Heart right ventricle (tissue), 16 donors: Measurements from ENCODE around the gene ENO2. TPM values are rescaled to one million over a fixed set of nuclear protein-coding genes. Genes with fewer than 3 reads are reported as not detected.

Experiments
- ATAC-seq, 8 donors: fragments of 200-7000 bp; cut with Tn5 transposase; one replicate each; pipeline ENCODE4 v1.9.1; 2020; ENCODE audit warnings: mild to moderate bottlenecking in 8 of 8, moderate library complexity in 8 of 8, moderate number of reproducible peaks in 1 of 8
- DNase-seq, 2 donors: peaks; one replicate each; pipeline ENCODE4 v3.0.0-alpha.2; 2020
- H3K27ac ChIP-seq, 10 donors: fragments of 200-600 bp; sonication (generic) in 2 of 10; one replicate each; pipeline versions ENCODE4 v1.5.0 to v1.8.0; 2020 to 2022; ENCODE audit warnings: mild to moderate bottlenecking in 3 of 10
- H3K27me3 ChIP-seq, 7 donors: fragments of 200-600 bp; one replicate each; pipeline ENCODE4 v1.8.0; 2021 to 2022; ENCODE audit warnings: mild to moderate bottlenecking in 2 of 7
- H3K36me3 ChIP-seq, 9 donors: fragments of 200-600 bp; sonication (generic) in 1 of 9; one replicate each; pipeline versions ENCODE4 v1.5.0 to v1.8.0; 2020 to 2022; ENCODE audit warnings: mild to moderate bottlenecking in 2 of 9
- H3K4me1 ChIP-seq, 9 donors: fragments of 200-600 bp; sonication (generic) in 1 of 9; one replicate each; pipeline versions ENCODE4 v1.5.0 to v1.8.0; 2020 to 2022; ENCODE audit warnings: mild to moderate bottlenecking in 4 of 9
- H3K4me3 ChIP-seq, 10 donors: fragments of 200-600 bp; sonication (generic) in 2 of 10; one replicate each; pipeline versions ENCODE4 v1.5.0 to v1.8.0; 2020 to 2022; ENCODE audit warnings: mild to moderate bottlenecking in 7 of 10, moderate library complexity in 2 of 10
- H3K9me3 ChIP-seq, 11 donors: fragments of 200-600 bp in 10 of 11; sonication (generic) in 2 of 11; one replicate each; pipeline versions ENCODE4 v1.5.0 to v1.8.0; 2013 to 2022; ENCODE audit warnings: mild to moderate bottlenecking in 2 of 11, control low read depth in 1 of 11, moderate library complexity in 1 of 11
- WGBS, 2 donors: extraction: QIAGEN DNeasy Blood & Tissue Kit; methylation state at CpG; one replicate each; pipeline ENCODE4 v1.1.7; 2013; ENCODE audit warnings: inconsistent platforms in 1 of 2; 5-methylcytosine and 5-hydroxymethylcytosine counted together
- intact Hi-C, 10 donors: fragments of 100-400 bp; cut with DNase I; formaldehyde crosslinking; loops; one replicate each; pipeline versions ENCODE4 v1.11.1 to v1.14.2; 2022
- polyA plus RNA-seq, 2 donors: library from polyadenylated mRNA; stranded (reverse); fragments of 200-250 nt; gene quantifications; one replicate each; pipeline ENCODE4 v1.2.3, GENCODE V29; 2013
- total RNA-seq, 10 donors: library from RNA; stranded (reverse); fragmentation: NEBNext Ultra II Directional in 3 of 10; extraction: Animal tissue kit (Norgen Biotek cat#: 25700) in 3 of 10; gene quantifications; one replicate each; pipeline versions ENCODE4 v1.2.1 to v1.2.4, GENCODE V29; 2021 to 2023
- TF ChIP-seq, protein P1 (sequence below), 9 donors: fragments of 200-600 bp; sonication (generic) in 2 of 9; IDR thresholded peaks; one replicate each; pipeline versions ENCODE4 v1.5.0 to v1.8.0; 2021 to 2022; ENCODE audit warnings: antibody characterized with exemption in 9 of 9, mild to moderate bottlenecking in 5 of 9, moderate library complexity in 1 of 9
- donor health status: Arrhythmogenic right ventricular cardiomyopathy.
- donor health status: ischemic (EF 13 %, LVEDD 7.1; RV severe dilation, severe dysfunction).
- donor health status: healthy with polysubstance abuse.
- donor health status: DM: no; HTN: yes; CAD: no.
- donor health status: DM: no; HTN: no; CAD: no.
- donor health status: ischemic (EF 25% LVEDD 6.9; RV normal size, moderate dysfunction).
- donor health status: ischemic (EF 25% LVEDD 5.7; RV mildly dilated, moderate dysfunction).
- donor health status: healthy.
- donor health status: DM: yes; HTN: yes; CAD: no.
- donor health status: Ischemic cardiomyopathy.
- donor health status: ischemic (EF 35%, LVEDD 5.7; RV mildly dilated, moderate dysfunction).
- donor health status: nonischemic (EF 11% LVEDD 7.7; RV severe dilation, severe dysfunction).
- donor health status: DM: yes; HTN: yes; CAD: no.
- donor health status: PGD.
- donor health status: ischemic (EF 29% LVEDD 5.4; RV normal size, mild dysfunction).
- donor health status: nonischemic (EF 23%, LVEDD 6.1; RV moderate dilation, normal function).

Gene ENO2
- total and polyA plus RNA-seq, 12 donors = 6.3 to 68.4 (median 16.7) TPM

DNA sequence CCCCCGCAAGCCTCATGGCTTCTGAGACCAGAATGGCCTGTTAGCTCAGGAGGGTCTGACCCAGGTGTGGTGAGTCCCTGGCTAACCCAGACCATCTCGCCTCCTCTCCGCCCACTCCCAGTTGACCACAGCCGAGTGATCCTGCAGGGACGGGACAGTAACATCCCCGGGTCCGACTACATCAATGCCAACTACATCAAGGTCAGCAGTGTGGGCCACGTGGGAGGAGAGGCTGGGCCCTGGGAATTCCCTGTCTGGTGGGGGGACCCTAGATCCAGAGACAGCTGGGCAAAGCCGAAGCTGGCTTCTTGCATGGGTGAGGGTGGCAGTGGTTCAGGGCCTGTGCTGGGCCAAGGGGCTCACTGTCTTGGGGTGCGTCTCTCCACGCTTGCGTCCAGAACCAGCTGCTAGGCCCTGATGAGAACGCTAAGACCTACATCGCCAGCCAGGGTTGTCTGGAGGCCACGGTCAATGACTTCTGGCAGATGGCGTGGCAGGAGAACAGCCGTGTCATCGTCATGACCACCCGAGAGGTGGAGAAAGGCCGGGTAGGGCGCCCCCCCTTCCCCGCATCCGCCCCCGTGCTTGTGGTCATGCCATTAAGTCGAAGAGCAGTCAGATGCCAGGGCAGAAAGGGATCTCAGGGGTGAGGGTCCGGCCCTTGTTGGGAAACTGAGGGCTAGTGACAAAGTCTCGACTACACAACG, 41.8 kb downstream of the ENO2 start:
- no peaks in the 10 kb centered on the region for H3K27me3 ChIP-seq
- peaks cover 7 to 88% (median 48%) of the 10 kb centered on the region in 9 donors for H3K4me1 ChIP-seq
- peak overlapping the region in 1 of 10 donors; percentile 98 for H3K27ac ChIP-seq
- ATAC-seq (no peak), DNase-seq (no peak)
- TF ChIP-seq, protein P1, sequence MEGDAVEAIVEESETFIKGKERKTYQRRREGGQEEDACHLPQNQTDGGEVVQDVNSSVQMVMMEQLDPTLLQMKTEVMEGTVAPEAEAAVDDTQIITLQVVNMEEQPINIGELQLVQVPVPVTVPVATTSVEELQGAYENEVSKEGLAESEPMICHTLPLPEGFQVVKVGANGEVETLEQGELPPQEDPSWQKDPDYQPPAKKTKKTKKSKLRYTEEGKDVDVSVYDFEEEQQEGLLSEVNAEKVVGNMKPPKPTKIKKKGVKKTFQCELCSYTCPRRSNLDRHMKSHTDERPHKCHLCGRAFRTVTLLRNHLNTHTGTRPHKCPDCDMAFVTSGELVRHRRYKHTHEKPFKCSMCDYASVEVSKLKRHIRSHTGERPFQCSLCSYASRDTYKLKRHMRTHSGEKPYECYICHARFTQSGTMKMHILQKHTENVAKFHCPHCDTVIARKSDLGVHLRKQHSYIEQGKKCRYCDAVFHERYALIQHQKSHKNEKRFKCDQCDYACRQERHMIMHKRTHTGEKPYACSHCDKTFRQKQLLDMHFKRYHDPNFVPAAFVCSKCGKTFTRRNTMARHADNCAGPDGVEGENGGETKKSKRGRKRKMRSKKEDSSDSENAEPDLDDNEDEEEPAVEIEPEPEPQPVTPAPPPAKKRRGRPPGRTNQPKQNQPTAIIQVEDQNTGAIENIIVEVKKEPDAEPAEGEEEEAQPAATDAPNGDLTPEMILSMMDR (IDR thresholded peaks at IDR 0.05) = no peak
- 82 to 85% methylated on average over 28 of the region's 28 CpGs for WGBS, 2 donors
- H3K4me3 ChIP-seq = no peak overlapping the region
- no peaks in the 10 kb centered on the region for H3K9me3 ChIP-seq
- peaks cover 0 to 76% (median 0%) of the 10 kb centered on the region in 9 donors for H3K36me3 ChIP-seq
- intact Hi-C loops = loop anchor here in 1 of 10 donors (10.0 kb wide), 1 partner anchor 159 kb away; no protein-coding TSS in a partner anchor

DNA sequence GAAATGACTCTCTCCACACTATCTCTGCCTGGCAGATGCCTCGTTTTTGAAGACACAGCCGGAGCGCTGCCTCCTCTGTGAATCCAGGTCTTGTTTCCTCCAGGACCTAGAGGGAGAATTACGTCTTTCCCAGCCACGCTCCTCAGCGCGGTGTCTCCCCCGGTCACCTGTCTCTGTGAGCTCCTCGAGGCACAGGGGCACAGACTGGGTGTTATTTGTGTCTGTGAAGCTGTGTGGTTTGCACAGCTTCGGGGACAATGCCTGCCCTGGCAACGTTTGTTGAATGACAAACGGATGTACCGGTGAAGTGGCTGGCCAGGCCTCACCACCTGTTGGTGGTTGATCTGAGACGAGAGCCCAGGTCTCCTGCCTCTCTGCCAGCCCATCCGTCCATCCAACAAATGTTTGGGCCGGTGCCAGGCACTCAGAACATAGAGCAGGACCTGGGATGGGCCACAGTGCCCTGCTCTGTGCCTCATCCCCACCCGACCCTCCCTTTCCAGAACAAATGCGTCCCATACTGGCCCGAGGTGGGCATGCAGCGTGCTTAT, 42.8 kb downstream of the ENO2 start:
- H3K27me3 ChIP-seq = no peaks in the 10 kb centered on the region
- H3K36me3 ChIP-seq = peaks cover 0 to 75% (median 0%) of the 10 kb centered on the region in 9 donors
- 83 to 85% methylated on average over 20 of the region's 20 CpGs for WGBS, 2 donors
- TF ChIP-seq, protein P1 (IDR thresholded peaks at IDR 0.05) = no peak
- ATAC-seq = no peak
- H3K27ac ChIP-seq = peak overlapping the region in 1 of 10 donors; percentile 98
- no peaks in the 10 kb centered on the region for H3K9me3 ChIP-seq
- intact Hi-C loops = loop anchor here in 1 of 10 donors (10.0 kb wide), 1 partner anchor 158 kb away; no protein-coding TSS in a partner anchor
- no peak for DNase-seq
- peaks cover 11 to 99% (median 58%) of the 10 kb centered on the region in 9 donors for H3K4me1 ChIP-seq
- H3K4me3 ChIP-seq = peak overlapping the region in 1 of 10 donors; percentile 4

DNA sequence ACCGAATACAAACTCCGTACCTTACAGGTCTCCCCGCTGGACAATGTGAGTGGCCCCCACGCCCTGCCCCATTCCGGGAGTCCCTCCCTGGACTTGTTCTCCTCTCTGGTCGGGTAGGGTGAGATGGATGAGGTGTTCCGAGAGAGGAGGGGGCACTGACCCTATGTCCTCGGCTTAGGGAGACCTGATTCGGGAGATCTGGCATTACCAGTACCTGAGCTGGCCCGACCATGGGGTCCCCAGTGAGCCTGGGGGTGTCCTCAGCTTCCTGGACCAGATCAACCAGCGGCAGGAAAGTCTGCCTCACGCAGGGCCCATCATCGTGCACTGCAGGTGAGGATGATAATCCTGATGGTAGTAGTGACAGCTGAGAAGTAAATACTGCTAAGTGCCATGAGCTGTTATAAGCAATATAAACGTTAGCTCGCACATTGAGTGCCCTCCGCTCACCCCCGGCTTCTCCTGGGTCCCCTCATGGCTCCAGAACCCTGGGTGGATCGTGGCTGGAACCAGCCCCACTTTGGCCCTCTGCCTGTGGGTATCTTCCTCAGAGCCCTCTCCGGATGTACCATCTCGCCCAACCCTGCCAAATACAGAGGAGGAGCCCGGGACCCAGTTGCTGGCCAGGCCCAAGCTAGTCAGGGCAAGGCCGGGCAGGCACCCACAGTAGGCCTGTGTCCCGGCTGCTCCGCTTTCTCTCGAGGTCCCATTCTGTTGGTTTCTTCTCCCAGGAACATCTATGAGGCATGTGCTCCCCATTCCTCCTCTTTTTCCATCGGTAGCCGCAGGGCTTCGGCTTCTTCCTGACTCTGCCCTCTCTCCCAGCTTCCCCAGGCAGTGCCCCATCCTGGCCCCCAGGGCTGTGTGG, 43.6 kb downstream of the ENO2 start:
- H3K27ac ChIP-seq = peak overlapping the region in 8 of 10 donors; percentile 56 to 98 (median 88)
- peak overlapping the region in 2 of 10 donors; percentile 28 to 43 for H3K4me3 ChIP-seq
- no peaks in the 10 kb centered on the region for H3K27me3 ChIP-seq
- WGBS, 2 donors = 90 to 91% methylated on average over 28 of the region's 28 CpGs
- intact Hi-C loops = loop anchor here in 1 of 10 donors (10.0 kb wide), 1 partner anchor 157 kb away; no protein-coding TSS in a partner anchor
- ATAC-seq (no peak), DNase-seq (no peak)
- H3K4me1 ChIP-seq = peaks cover 16 to 100% (median 62%) of the 10 kb centered on the region in 9 donors
- H3K9me3 ChIP-seq = no peaks in the 10 kb centered on the region
- TF ChIP-seq, protein P1 (IDR thresholded peaks at IDR 0.05) = no peak
- H3K36me3 ChIP-seq = peaks cover 0 to 71% (median 0%) of the 10 kb centered on the region in 9 donors

DNA sequence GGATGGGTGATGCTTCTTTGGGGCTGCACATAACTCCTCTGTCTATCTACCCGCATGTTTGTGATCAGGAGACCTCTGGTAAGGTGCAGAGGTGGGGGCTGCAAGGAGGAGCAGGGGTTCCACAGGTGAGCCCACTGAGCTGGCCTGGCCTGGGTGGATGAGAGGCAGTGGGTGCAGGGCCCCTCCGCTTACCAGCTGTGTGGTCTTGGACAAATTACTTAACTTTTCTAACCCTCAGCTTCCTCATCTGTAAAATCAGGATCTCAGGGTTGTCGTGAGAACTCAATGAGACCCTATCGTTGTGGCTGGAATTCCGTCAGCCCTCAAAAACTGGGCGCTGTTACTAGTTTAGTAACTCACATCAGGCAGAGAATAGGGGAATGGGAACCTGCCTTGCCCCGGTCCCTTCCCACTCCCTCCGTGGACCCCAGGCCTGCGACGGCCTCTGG, 44.3 kb downstream of the ENO2 start:
- TF ChIP-seq, protein P1 (IDR thresholded peaks at IDR 0.05) = no peak
- Histone ChIP-seq H3K36me3 (peaks cover 0 to 67% (median 0%) of the 10 kb centered on the region in 9 donors), H3K4me3 (peak overlapping the region in 6 of 10 donors; percentile 5 to 43 (median 27)), H3K9me3 (no peaks in the 10 kb centered on the region), H3K27ac (peak overlapping the region; percentile 31 to 98 (median 86)), H3K4me1 (peaks cover 14 to 93% (median 57%) of the 10 kb centered on the region in 9 donors), H3K27me3 (no peaks in the 10 kb centered on the region)
- intact Hi-C loops = loop anchor here in 1 of 10 donors (10.0 kb wide), 1 partner anchor 156 kb away; no protein-coding TSS in a partner anchor
- 58 to 63% methylated on average over 10 of the region's 10 CpGs for WGBS, 2 donors
- ATAC-seq (no peak), DNase-seq (no peak)
